A549 treated with CpdA at 1 μM for 4 hours (cell line): ENCODE measurements around the gene RXFP2. TPM values are rescaled to one million over a fixed set of nuclear protein-coding genes. Genes with fewer than 3 reads are reported as not detected.

Experiments
- total RNA-seq: library from RNA; stranded (reverse); fragments of 200-300 nt; extraction: Qiagen RNA extraction; gene quantifications from 5 replicates; pipeline ENCODE4 v1.2.3, GENCODE V29; 2022; ENCODE audit warnings: low read depth

RXFP2 gene
- not detected in 5 replicates for total RNA-seq

GRCh38 chr13:31739226-31739625, at the start of gene RXFP2:
TSS of gene RXFP2 (plus strand) at chr13:31739526. CDS start at chr13:31739613, 87 bp downstream.

